Endodermal cell (in vitro differentiated cells): ENCODE measurements around the gene PRPSAP2. TPM values are rescaled to one million over a fixed set of nuclear protein-coding genes. Genes with fewer than 3 reads are reported as not detected.

Experiments
- DNase-seq: peaks from one replicate; pipeline ENCODE4 v3.0.0-alpha.2; 2017
- H3K27ac ChIP-seq: 2 replicates; pipeline ENCODE4 v1.5.1; 2013; ENCODE audit warnings: mild to moderate bottlenecking, low read depth, low read length, moderate library complexity
- H3K27me3 ChIP-seq: 2 replicates; pipeline ENCODE4 v1.6.1; 2013; ENCODE audit warnings: mild to moderate bottlenecking, low read length, moderate library complexity; ENCODE audit not compliant: insufficient read depth, control insufficient read depth, poor library complexity, severe bottlenecking
- H3K36me3 ChIP-seq: 2 replicates; pipeline ENCODE4 v1.7.0; 2013; ENCODE audit warnings: mild to moderate bottlenecking, low read length, moderate library complexity; ENCODE audit not compliant: control insufficient read depth, insufficient read depth
- H3K4me1 ChIP-seq: one replicate; pipeline ENCODE4 v1.7.0; 2013; ENCODE audit warnings: low read length; ENCODE audit not compliant: control insufficient read depth, insufficient read depth
- H3K4me3 ChIP-seq: 2 replicates; pipeline ENCODE4 v1.5.1; 2013; ENCODE audit warnings: mild to moderate bottlenecking, low read length, moderate library complexity
- H3K9ac ChIP-seq: 2 replicates; pipeline ENCODE4 v1.6.1; 2013; ENCODE audit warnings: mild to moderate bottlenecking, low read length, moderate library complexity; ENCODE audit not compliant: poor library complexity, severe bottlenecking; ENCODE audit errors: extremely low read depth
- H3K9me3 ChIP-seq: 2 replicates; pipeline ENCODE4 v1.6.1; 2013; ENCODE audit warnings: mild to moderate bottlenecking, low read length, moderate library complexity; ENCODE audit not compliant: control insufficient read depth
- H3K27ac Mint-ChIP-seq: 2 replicates; pipeline ENCODE4 v1.8.0; 2020; ENCODE audit warnings: mixed read lengths
- H3K27me3 Mint-ChIP-seq: 2 replicates; pipeline ENCODE4 v1.8.0; 2021; ENCODE audit warnings: mild to moderate bottlenecking, mixed read lengths; ENCODE audit not compliant: insufficient read depth
- H3K36me3 Mint-ChIP-seq: 2 replicates; pipeline ENCODE4 v1.8.0; 2020; ENCODE audit warnings: low read depth, mixed read lengths
- H3K4me1 Mint-ChIP-seq: 2 replicates; pipeline ENCODE4 v1.8.0; 2020; ENCODE audit warnings: mixed read lengths
- H3K4me3 Mint-ChIP-seq: 2 replicates; pipeline ENCODE4 v1.8.0; 2020; ENCODE audit warnings: mild to moderate bottlenecking, moderate library complexity, mixed read lengths
- H3K9me3 Mint-ChIP-seq: 2 replicates; pipeline ENCODE4 v1.8.0; 2020; ENCODE audit warnings: mild to moderate bottlenecking, mixed read lengths
- WGBS, 2 experiments: methylation state at CpG; one replicate each; pipeline versions ENCODE4 v1.1.5 to v1.1.7; 2013; ENCODE audit warnings: missing lambda C conversion rate in 2 of 2, mixed read lengths in 1 of 2; ENCODE audit not compliant: insufficient coverage in 1 of 2, insufficient read length in 1 of 2; 5-methylcytosine and 5-hydroxymethylcytosine counted together
- total RNA-seq, 2 donors: library from RNA; stranded (reverse); fragmentation: NEBNext Ultra II Directional in 1 of 2; extraction: Animal tissue kit (Norgen Biotek cat#: 25700) in 1 of 2; gene quantifications; 2 replicates in 1 of 2; 3 replicates in 1 of 2; pipeline ENCODE4 v1.2.1, GENCODE V29; 2021
- TF ChIP-seq, protein P1 (sequence below): fragments of 200-600 bp; sonication (generic); conservative IDR thresholded peaks from 2 replicates; pipeline ENCODE4 v1.5.0; 2021; ENCODE audit warnings: antibody characterized with exemption, mild to moderate bottlenecking

Gene PRPSAP2
- total RNA-seq, 2 donors from 2014 or later = 51.3 to 57.6 TPM

DNA sequence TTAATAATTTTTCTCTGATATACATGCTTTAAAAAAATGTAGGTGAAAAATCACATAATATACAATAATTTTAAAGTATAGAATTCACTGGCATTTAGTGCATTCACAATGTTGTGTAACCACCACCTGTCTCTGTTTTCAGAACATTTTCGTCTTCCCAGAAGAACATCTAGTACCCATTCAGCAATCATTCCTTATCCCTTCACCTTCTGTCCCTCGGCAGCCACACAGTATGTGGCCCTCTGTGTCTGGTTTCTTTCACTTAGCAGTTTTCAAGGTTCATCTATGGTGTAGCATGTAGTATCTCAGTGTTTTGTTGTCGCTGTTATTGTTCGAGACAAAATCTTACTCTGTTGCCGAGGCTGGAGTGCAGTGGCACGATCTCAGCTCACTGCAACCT, 33.6 kb downstream of the PRPSAP2 start:
- Histone ChIP-seq H3K4me3 (no peak overlapping the region), H3K36me3 (peaks cover 69% of the 10 kb centered on the region), H3K4me1 (no peaks in the 10 kb centered on the region), H3K27me3 (no peaks in the 10 kb centered on the region), H3K9me3 (peaks cover 11% of the 10 kb centered on the region), H3K27ac (no peak overlapping the region), H3K9ac (no peak overlapping the region)
- no peak overlapping the region for H3K4me3 Mint-ChIP-seq
- peaks cover 73% of the 10 kb centered on the region for H3K36me3 Mint-ChIP-seq
- no peaks in the 10 kb centered on the region for H3K27me3 Mint-ChIP-seq
- peaks cover 8% of the 10 kb centered on the region for H3K4me1 Mint-ChIP-seq
- no peak overlapping the region for H3K27ac Mint-ChIP-seq
- H3K9me3 Mint-ChIP-seq = peaks cover 10% of the 10 kb centered on the region
- DNase-seq = no peak
- 95 to 100% methylated on average over 6 of the region's 6 CpGs for WGBS, 2 experiments
- TF ChIP-seq, protein P1, sequence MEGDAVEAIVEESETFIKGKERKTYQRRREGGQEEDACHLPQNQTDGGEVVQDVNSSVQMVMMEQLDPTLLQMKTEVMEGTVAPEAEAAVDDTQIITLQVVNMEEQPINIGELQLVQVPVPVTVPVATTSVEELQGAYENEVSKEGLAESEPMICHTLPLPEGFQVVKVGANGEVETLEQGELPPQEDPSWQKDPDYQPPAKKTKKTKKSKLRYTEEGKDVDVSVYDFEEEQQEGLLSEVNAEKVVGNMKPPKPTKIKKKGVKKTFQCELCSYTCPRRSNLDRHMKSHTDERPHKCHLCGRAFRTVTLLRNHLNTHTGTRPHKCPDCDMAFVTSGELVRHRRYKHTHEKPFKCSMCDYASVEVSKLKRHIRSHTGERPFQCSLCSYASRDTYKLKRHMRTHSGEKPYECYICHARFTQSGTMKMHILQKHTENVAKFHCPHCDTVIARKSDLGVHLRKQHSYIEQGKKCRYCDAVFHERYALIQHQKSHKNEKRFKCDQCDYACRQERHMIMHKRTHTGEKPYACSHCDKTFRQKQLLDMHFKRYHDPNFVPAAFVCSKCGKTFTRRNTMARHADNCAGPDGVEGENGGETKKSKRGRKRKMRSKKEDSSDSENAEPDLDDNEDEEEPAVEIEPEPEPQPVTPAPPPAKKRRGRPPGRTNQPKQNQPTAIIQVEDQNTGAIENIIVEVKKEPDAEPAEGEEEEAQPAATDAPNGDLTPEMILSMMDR = no peak

DNA sequence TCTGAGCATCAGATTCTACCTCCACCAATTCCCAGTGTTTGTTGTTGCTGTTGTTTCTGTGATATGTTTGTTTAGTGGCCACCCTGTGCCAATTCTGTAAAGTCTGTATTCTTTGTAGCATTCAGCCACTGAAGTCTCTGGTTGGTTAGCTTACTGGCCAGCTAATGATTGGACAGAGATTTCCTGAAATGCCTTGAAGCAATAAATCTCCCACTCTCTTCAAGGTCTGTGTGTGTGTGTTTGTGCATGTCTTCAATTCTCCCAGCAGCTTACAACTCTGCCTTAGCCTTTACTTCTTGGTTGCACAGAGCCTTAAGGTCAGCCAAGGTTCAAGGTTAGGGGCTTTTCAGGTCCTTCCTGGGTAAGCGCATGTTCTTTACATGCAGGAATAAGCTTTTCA, 38.2 kb downstream of the PRPSAP2 start:
- Mint-ChIP-seq H3K9me3 (peaks cover 25% of the 10 kb centered on the region), H3K4me3 (no peak overlapping the region), H3K27me3 (no peaks in the 10 kb centered on the region), H3K36me3 (peaks cover 85% of the 10 kb centered on the region), H3K27ac (no peak overlapping the region), H3K4me1 (no peaks in the 10 kb centered on the region)
- no peak for DNase-seq
- WGBS, 2 experiments = 97% methylated on average over 1 of the region's 1 CpG; no CpG with 5 or more reads in 1 of the 2 experiments
- Histone ChIP-seq H3K9ac (no peak overlapping the region), H3K27ac (no peak overlapping the region), H3K36me3 (peaks cover 79% of the 10 kb centered on the region), H3K27me3 (no peaks in the 10 kb centered on the region), H3K4me3 (no peak overlapping the region), H3K4me1 (no peaks in the 10 kb centered on the region), H3K9me3 (peaks cover 32% of the 10 kb centered on the region)
- TF ChIP-seq, protein P1 = no peak

DNA sequence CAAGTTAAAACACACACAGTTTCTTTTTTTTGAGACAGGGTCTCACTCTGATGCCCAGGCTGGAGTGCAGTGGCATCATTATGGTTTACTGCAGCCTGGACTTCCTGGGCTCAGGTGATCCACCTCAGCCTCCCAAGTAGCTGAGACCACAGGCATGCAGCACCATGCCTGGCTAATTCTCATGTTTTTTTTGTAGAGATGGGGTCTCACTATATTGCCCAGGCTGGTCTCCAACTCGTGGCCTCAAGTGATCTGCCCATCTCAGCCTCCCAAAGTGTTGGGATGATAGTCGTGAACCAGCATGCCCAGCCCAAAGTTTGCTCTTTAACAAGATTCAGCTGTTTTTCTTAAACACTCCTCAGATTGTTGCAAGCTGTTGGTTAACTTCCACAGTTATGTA, 39.0 kb downstream of the PRPSAP2 start:
- TF ChIP-seq, protein P1 = no peak

More for the DNA sequence above, 39.0 kb downstream of the PRPSAP2 start:
- DNase-seq = no peak
- Histone ChIP-seq H3K36me3 (peaks cover 78% of the 10 kb centered on the region), H3K4me1 (no peaks in the 10 kb centered on the region), H3K4me3 (no peak overlapping the region), H3K27me3 (no peaks in the 10 kb centered on the region), H3K9ac (no peak overlapping the region), H3K9me3 (peaks cover 32% of the 10 kb centered on the region), H3K27ac (no peak overlapping the region)
- Mint-ChIP-seq H3K4me1 (no peaks in the 10 kb centered on the region), H3K9me3 (peaks cover 25% of the 10 kb centered on the region), H3K4me3 (no peak overlapping the region), H3K36me3 (peaks cover 85% of the 10 kb centered on the region), H3K27me3 (no peaks in the 10 kb centered on the region), H3K27ac (no peak overlapping the region)
- 92 to 93% methylated on average over 2 of the region's 2 CpGs for WGBS, 2 experiments
